Stimulated activated memory B cell treated with anti-CD40 and anti-IgM and Interleukin-4, amounts not matched to agents 10 μg/mL and 1 μg/mL and 100 μg/mL, for 72 hours (primary cell): ENCODE results near the gene ZBTB9.

ENCODE experiments used
- ATAC-seq: fragments of 150-1000 bp; cut with Tn5 transposase; 2 replicates; pipeline ENCODE4 v1.10.0; 2021
- H3K27ac Mint-ChIP-seq: one replicate; pipeline ENCODE4 v1.8.0; 2022; ENCODE audit warnings: mild to moderate bottlenecking, mixed read lengths
- H3K27me3 Mint-ChIP-seq: one replicate; pipeline ENCODE4 v1.8.0; 2022; ENCODE audit warnings: mixed read lengths
- H3K36me3 Mint-ChIP-seq: one replicate; pipeline ENCODE4 v1.8.0; 2022; ENCODE audit warnings: mixed read lengths
- H3K4me1 Mint-ChIP-seq: one replicate; pipeline ENCODE4 v1.8.0; 2022; ENCODE audit warnings: mixed read lengths
- H3K4me3 Mint-ChIP-seq: one replicate; pipeline ENCODE4 v1.8.0; 2022; ENCODE audit warnings: mild to moderate bottlenecking, moderate library complexity, mixed read lengths
- H3K9me3 Mint-ChIP-seq: one replicate; pipeline ENCODE4 v1.8.0; 2022; ENCODE audit warnings: mixed read lengths

The ZBTB9 gene

GRCh38 chr6:33438978-33439594 is 15.3 kb upstream of the ZBTB9 start:
- Mint-ChIP-seq H3K36me3 (peaks cover 62% of the 10 kb centered on the region), H3K9me3 (no peaks in the 10 kb centered on the region), H3K27me3 (no peaks in the 10 kb centered on the region), H3K4me3 (no peak overlapping the region), H3K4me1 (peaks cover 2% of the 10 kb centered on the region), H3K27ac (peak overlapping the region; percentile 43)
- no peak for ATAC-seq

- peaks cover 60% of the 10 kb centered on the region for H3K36me3 Mint-ChIP-seq
Measured at GRCh38 chr6:33439956-33440648, 14.3 kb upstream of the ZBTB9 start.

DNA sequence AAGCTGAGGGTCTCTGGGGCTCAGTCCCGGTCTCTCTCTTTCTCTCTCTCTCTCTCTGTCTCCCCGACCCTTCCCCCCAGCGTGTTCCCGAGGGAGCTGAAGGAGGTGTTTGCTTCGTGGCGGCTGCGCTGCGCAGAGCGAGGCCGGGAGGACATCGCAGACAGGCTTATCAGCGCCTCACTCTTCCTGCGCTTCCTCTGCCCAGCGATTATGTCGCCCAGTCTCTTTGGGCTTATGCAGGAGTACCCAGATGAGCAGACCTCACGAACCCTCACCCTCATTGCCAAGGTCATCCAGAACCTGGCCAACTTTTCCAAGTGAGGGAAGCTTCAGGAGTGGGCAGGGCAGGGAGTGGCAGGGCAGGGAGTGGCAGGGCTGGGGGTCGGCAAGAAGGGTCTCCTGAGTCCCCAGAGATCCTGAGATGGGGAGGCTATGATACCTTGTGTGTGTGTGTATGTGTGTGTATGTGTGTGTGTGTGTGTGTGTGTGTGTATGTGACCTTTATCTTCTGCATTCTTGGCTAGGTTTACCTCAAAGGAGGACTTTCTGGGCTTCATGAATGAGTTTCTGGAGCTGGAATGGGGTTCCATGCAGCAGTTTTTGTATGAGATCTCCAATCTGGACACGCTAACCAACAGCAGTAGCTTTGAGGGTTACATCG is 13.6 kb upstream of the ZBTB9 start:
- no peaks in the 10 kb centered on the region for H3K27me3 Mint-ChIP-seq
- H3K27ac Mint-ChIP-seq: peak overlapping the region; percentile 43
- no peak for ATAC-seq
- peaks cover 54% of the 10 kb centered on the region for H3K36me3 Mint-ChIP-seq
- H3K4me1 Mint-ChIP-seq: no peaks in the 10 kb centered on the region
- no peaks in the 10 kb centered on the region for H3K9me3 Mint-ChIP-seq
- H3K4me3 Mint-ChIP-seq: no peak overlapping the region

More at GRCh38 chr6:33439956-33440648, 14.3 kb upstream of the ZBTB9 start:
- Mint-ChIP-seq H3K9me3 (no peaks in the 10 kb centered on the region), H3K27me3 (no peaks in the 10 kb centered on the region), H3K4me3 (no peak overlapping the region), H3K27ac (peak overlapping the region; percentile 43), H3K4me1 (no peaks in the 10 kb centered on the region)
- no peak for ATAC-seq

- no peak overlapping the region for H3K4me3 Mint-ChIP-seq
- peaks cover 60% of the 10 kb centered on the region for H3K36me3 Mint-ChIP-seq
- peak overlapping the region; percentile 36 for H3K27ac Mint-ChIP-seq
- ATAC-seq: no peak
- no peaks in the 10 kb centered on the region for H3K9me3 Mint-ChIP-seq
- no peaks in the 10 kb centered on the region for H3K27me3 Mint-ChIP-seq
- H3K4me1 Mint-ChIP-seq: no peaks in the 10 kb centered on the region
Measured at GRCh38 chr6:33441457-33441856, 12.9 kb upstream of the ZBTB9 start.

- Mint-ChIP-seq H3K4me1 (no peaks in the 10 kb centered on the region), H3K36me3 (peaks cover 61% of the 10 kb centered on the region), H3K4me3 (no peak overlapping the region), H3K27ac (no peak overlapping the region), H3K9me3 (no peaks in the 10 kb centered on the region), H3K27me3 (no peaks in the 10 kb centered on the region)
- no peak for ATAC-seq
Measured at GRCh38 chr6:33442283-33442682, 12.1 kb upstream of the ZBTB9 start.

- Mint-ChIP-seq H3K36me3 (peaks cover 61% of the 10 kb centered on the region), H3K27ac (no peak overlapping the region), H3K27me3 (no peaks in the 10 kb centered on the region), H3K4me3 (no peak overlapping the region), H3K9me3 (no peaks in the 10 kb centered on the region), H3K4me1 (no peaks in the 10 kb centered on the region)
- ATAC-seq: no peak
Measured at GRCh38 chr6:33443025-33443424, 11.4 kb upstream of the ZBTB9 start.

GRCh38 chr6:33443619-33444504 is 10.5 kb upstream of the ZBTB9 start:
- ATAC-seq: no peak
- H3K9me3 Mint-ChIP-seq: no peaks in the 10 kb centered on the region
- no peaks in the 10 kb centered on the region for H3K27me3 Mint-ChIP-seq
- H3K27ac Mint-ChIP-seq: no peak overlapping the region
- peaks cover 63% of the 10 kb centered on the region for H3K36me3 Mint-ChIP-seq
- peaks cover 6% of the 10 kb centered on the region for H3K4me1 Mint-ChIP-seq
- no peak overlapping the region for H3K4me3 Mint-ChIP-seq

- no peaks in the 10 kb centered on the region for H3K9me3 Mint-ChIP-seq
- H3K4me1 Mint-ChIP-seq: peaks cover 9% of the 10 kb centered on the region
- no peak overlapping the region for H3K4me3 Mint-ChIP-seq
- no peak overlapping the region for H3K27ac Mint-ChIP-seq
- peaks cover 54% of the 10 kb centered on the region for H3K36me3 Mint-ChIP-seq
- H3K27me3 Mint-ChIP-seq: no peaks in the 10 kb centered on the region
- ATAC-seq: no peak
Measured at GRCh38 chr6:33445119-33445603, 9.2 kb upstream of the ZBTB9 start.

- Mint-ChIP-seq H3K4me1 (peaks cover 9% of the 10 kb centered on the region), H3K4me3 (no peak overlapping the region), H3K27ac (peak overlapping the region; percentile 48), H3K9me3 (no peaks in the 10 kb centered on the region), H3K36me3 (peaks cover 45% of the 10 kb centered on the region), H3K27me3 (no peaks in the 10 kb centered on the region)
- ATAC-seq: no peak
Measured at GRCh38 chr6:33446356-33446755, 8.0 kb upstream of the ZBTB9 start.

DNA sequence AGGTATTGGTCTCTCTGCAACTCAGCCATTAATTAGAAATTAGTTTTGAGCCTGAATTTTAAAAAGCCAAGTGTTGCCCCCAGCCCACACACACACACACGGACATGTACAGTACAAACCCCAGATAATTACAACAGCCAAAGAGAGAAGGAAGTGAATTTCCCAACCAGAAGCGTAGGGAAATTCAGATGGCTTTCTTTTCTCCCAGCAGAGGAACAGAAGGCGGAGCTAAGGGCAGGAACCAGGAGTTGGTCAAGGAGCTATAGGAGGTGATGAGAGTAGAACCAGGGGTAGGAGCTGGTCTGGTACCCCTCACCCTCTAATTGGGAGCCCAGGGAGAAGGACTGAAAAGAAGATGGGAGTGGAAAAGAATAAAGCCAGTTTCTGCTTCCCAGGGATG is 3.9 kb upstream of the ZBTB9 start:
- ATAC-seq: no peak
- Mint-ChIP-seq H3K27ac (no peak overlapping the region), H3K27me3 (no peaks in the 10 kb centered on the region), H3K4me3 (no peak overlapping the region), H3K9me3 (no peaks in the 10 kb centered on the region), H3K36me3 (peaks cover 32% of the 10 kb centered on the region), H3K4me1 (peaks cover 38% of the 10 kb centered on the region)

- Mint-ChIP-seq H3K4me3 (no peak overlapping the region), H3K36me3 (peaks cover 36% of the 10 kb centered on the region), H3K27ac (peak overlapping the region; percentile 42)
Measured at GRCh38 chr6:33451606-33452005, 2.8 kb upstream of the ZBTB9 start.

GRCh38 chr6:33452496-33452895 is 1.9 kb upstream of the ZBTB9 start:
- no peak for ATAC-seq
- Mint-ChIP-seq H3K9me3 (no peaks in the 10 kb centered on the region), H3K4me3 (no peak overlapping the region), H3K36me3 (peaks cover 38% of the 10 kb centered on the region), H3K27me3 (no peaks in the 10 kb centered on the region), H3K4me1 (peaks cover 45% of the 10 kb centered on the region), H3K27ac (peak overlapping the region; percentile 42)

More at GRCh38 chr6:33451606-33452005, 2.8 kb upstream of the ZBTB9 start:
- H3K4me1 Mint-ChIP-seq: peaks cover 45% of the 10 kb centered on the region
- ATAC-seq: no peak
- no peaks in the 10 kb centered on the region for H3K27me3 Mint-ChIP-seq
- H3K9me3 Mint-ChIP-seq: no peaks in the 10 kb centered on the region

GRCh38 chr6:33453393-33454008 is 875 bp upstream of the ZBTB9 start:
- H3K9me3 Mint-ChIP-seq: no peaks in the 10 kb centered on the region
- no peak for ATAC-seq
- peaks cover 43% of the 10 kb centered on the region for H3K4me1 Mint-ChIP-seq
- no peaks in the 10 kb centered on the region for H3K27me3 Mint-ChIP-seq
- peak overlapping the region; percentile 99 for H3K4me3 Mint-ChIP-seq
- peak overlapping the region; percentile 94 for H3K27ac Mint-ChIP-seq
- peaks cover 30% of the 10 kb centered on the region for H3K36me3 Mint-ChIP-seq

GRCh38 chr6:33455051-33455450 is 675 bp downstream of the ZBTB9 start:
- H3K27me3 Mint-ChIP-seq: no peaks in the 10 kb centered on the region
- H3K4me1 Mint-ChIP-seq: peaks cover 37% of the 10 kb centered on the region
- H3K4me3 Mint-ChIP-seq: peak overlapping the region; percentile 99
- ATAC-seq: no peak
- H3K36me3 Mint-ChIP-seq: peaks cover 22% of the 10 kb centered on the region
- peak overlapping the region; percentile 94 for H3K27ac Mint-ChIP-seq
- H3K9me3 Mint-ChIP-seq: no peaks in the 10 kb centered on the region
